Measurements from ENCODE around the gene C1QTNF2. TPM values are rescaled to one million over a fixed set of nuclear protein-coding genes. Genes with fewer than 3 reads are reported as not detected.

The C1QTNF2 gene
- total and polyA plus RNA-seq, 9 donors = 0.25 to 3.7 (median 1.1) TPM; not detected in 1

DNA sequence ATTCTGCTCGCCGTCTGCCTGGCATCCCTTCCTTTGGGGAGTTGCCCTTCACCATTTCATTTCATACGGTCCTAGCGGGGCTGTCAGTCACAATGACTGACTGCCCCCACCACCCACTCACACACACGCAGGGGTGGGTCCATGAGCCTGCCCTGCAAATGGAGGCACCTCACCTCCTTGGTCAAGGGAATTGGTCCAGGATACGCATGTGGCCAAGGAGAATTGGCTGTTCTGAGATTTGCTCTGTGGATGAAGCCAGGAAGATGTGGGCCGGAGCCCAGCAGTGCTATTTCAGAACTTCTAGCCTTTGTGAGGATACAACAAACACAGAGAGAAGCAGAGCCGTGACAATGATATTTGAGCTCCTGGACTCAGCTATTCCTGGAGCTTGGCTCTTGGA lies 17.0 kb downstream of the C1QTNF2 start:
- no peak for TF ChIP-seq EP300 (IDR thresholded peaks at IDR 0.05)
- no peak for TF ChIP-seq POLR2A (IDR thresholded peaks at IDR 0.05)
- TF ChIP-seq CTCF (IDR thresholded peaks at IDR 0.05) = no peak
- Histone ChIP-seq H3K27me3 (no peaks in the 10 kb centered on the region), H3K27ac (no peak overlapping the region), H3K4me1 (ENCODE audit: insufficient read depth) (no peaks in the 10 kb centered on the region), H3K36me3 (no peaks in the 10 kb centered on the region), H3K4me3 (no peak overlapping the region), H3K9me3 (no peaks in the 10 kb centered on the region)
- WGBS, 3 donors = 74 to 92% (median 91%) methylated on average over 8 of the region's 8 CpGs
- no peak for DNase-seq
- intact Hi-C loops (cut with DNase I) = no loop called here

- Histone ChIP-seq H3K4me1 (ENCODE audit: insufficient read depth) (no peaks in the 10 kb centered on the region), H3K36me3 (no peaks in the 10 kb centered on the region), H3K9me3 (no peaks in the 10 kb centered on the region), H3K27ac (no peak overlapping the region), H3K27me3 (no peaks in the 10 kb centered on the region), H3K4me3 (no peak overlapping the region)
- intact Hi-C loops (cut with DNase I) = no loop called here
- WGBS, 3 donors = 96 to 99% (median 97%) methylated on average over 4 of the region's 4 CpGs
- no peak for TF ChIP-seq POLR2A (IDR thresholded peaks at IDR 0.05)
- TF ChIP-seq EP300 (IDR thresholded peaks at IDR 0.05) = no peak
- TF ChIP-seq CTCF (IDR thresholded peaks at IDR 0.05) = no peak
- no peak for DNase-seq
These were observed 18.1 kb downstream of the C1QTNF2 start for GRCh38 chr5:160352308-160352707.

GRCh38 chr5:160349935-160350303 lies 20.5 kb downstream of the C1QTNF2 start:
- H3K27ac ChIP-seq = no peak overlapping the region
- H3K9me3 ChIP-seq = no peaks in the 10 kb centered on the region
- no peak for TF ChIP-seq POLR2A (IDR thresholded peaks at IDR 0.05)
- TF ChIP-seq CTCF (IDR thresholded peaks at IDR 0.05) = no peak
- TF ChIP-seq EP300 (IDR thresholded peaks at IDR 0.05) = no peak
- no peak for DNase-seq
- intact Hi-C loops (cut with DNase I) = loop anchor here in 3 of 4 donors (5.0 to 10.0 kb wide), 3 partner anchors 328 to 905 kb away; no protein-coding TSS in a partner anchor
- H3K27me3 ChIP-seq = no peaks in the 10 kb centered on the region
- H3K36me3 ChIP-seq = no peaks in the 10 kb centered on the region
- WGBS, 3 donors = 83 to 84% (median 83%) methylated on average over 4 of the region's 4 CpGs
- H3K4me1 ChIP-seq (ENCODE audit: insufficient read depth) = no peaks in the 10 kb centered on the region
- H3K4me3 ChIP-seq = no peak overlapping the region

DNA sequence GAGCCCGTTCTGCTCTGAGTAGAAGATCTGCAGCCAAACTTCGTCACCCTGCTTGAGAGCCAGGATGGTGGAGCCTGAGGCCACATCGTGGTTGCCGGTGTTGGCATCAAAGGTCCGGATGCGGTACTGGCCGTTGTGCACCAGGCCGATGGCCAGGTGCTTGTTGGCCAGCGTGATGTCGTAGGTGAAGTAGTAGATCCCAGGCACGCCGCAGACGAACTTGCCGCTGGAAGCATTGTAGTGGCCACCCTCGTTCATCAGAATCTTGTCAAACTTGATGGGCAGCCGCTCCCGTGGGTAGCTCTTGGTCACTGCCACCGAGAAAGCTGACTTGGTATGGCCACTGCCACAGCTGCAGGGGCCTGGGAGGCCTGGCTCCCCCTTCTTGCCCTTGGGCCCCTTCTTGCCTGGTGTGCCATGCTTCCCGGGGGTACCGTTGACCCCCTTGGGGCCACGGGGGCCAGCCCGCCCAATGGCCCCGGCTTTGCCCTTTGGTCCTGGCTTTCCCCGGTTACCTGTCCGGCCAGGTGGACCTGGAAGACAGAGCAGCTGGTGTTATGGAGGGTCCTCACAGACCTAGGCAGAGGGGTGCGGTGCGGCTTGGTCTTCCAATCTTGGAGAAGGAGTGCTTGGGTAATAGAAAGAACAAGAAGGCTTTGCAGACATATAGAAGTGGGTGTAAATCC lies 21.0 kb downstream of the C1QTNF2 start:
- Histone ChIP-seq H3K4me3 (no peak overlapping the region), H3K27ac (no peak overlapping the region), H3K27me3 (no peaks in the 10 kb centered on the region), H3K36me3 (no peaks in the 10 kb centered on the region), H3K4me1 (ENCODE audit: insufficient read depth) (no peaks in the 10 kb centered on the region), H3K9me3 (no peaks in the 10 kb centered on the region)
- 94 to 96% (median 95%) methylated on average over 24 to 27 of the region's 27 CpGs for WGBS, 3 donors
- intact Hi-C loops (cut with DNase I) = loop anchor here in 3 of 4 donors (5.0 to 10.0 kb wide), 3 partner anchors 327 to 905 kb away; no protein-coding TSS in a partner anchor
- TF ChIP-seq CTCF (IDR thresholded peaks at IDR 0.05) = no peak
- no peak for TF ChIP-seq EP300 (IDR thresholded peaks at IDR 0.05)
- no peak for TF ChIP-seq POLR2A (IDR thresholded peaks at IDR 0.05)
- no peak for DNase-seq
